ENCODE measurements around the gene IL1RL1. TPM values are rescaled to one million over a fixed set of nuclear protein-coding genes. Genes with fewer than 3 reads are reported as not detected.

IL1RL1 gene
- total RNA-seq, 1 experiment from 2014 or later = 0.15 TPM

DNA sequence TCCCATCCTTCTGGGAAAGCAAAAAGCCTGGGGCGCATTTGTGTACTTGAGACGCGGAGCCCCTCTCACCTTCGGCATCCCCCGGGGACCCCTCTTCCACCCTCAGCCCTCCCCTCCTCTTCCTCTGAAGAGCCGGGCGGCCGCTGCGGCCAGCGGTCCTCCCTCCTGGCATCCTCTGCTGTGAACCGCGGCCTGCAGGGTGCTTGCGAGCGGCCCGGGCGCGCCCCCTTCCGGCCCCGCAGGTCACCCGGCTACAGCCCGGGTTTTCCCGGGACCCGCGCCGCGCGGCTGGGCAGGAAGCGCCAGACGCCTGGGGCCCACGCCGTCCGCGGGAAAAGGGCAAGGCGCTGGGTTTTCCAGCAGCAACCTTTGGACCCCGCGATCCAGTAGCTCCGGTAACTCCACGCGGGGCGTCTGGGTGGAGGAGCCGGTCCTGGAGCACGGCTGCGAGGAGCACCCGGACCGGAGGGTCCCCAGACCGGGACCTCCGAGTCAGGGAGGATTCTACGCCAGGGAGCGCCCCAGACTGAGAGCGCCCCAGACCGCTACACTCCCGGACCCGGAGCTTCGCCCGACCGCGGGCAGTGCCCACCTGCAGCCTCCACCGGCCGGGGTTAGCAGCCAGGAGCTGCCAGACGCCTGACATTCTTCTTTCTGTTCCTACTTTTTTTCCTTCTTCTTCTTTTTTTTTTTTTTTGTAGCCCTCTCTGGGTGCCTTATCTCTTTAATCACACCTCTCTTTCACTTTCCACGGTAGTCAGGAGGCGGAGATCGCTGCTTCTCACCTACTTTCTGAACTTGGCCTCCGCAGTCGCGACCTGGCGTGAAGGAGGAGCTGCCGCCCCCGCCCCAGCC is 44.4 kb downstream of the IL1RL1 start, which contains the start of gene IL18R1:
Gene IL18R1, plus strand, starts transcription at position 271 of the 855 bp plus-strand sequence. CDS start 6,865 bp downstream, outside the sequence.
- no peaks in the 10 kb centered on the region for H3K9me3 ChIP-seq (ENCODE audit: control insufficient read depth, insufficient read depth, low read depth, low read length)
- H3K27ac ChIP-seq (ENCODE audit: low read length) = no peak within 1 kb of the TSS
- ATAC-seq (peak; percentile 100), DNase-seq (ENCODE audit: low read depth, low spot score) (no peak)
- in situ Hi-C loops (cut with HindIII; ENCODE audit: low pct_unique_long_range_greater_than_20kb, low sequenced_read_pairs) (no loop called here), intact Hi-C loops (cut with micrococcal nuclease; ENCODE audit: unreplicated experiment) (loop anchor here (5.0 kb wide), 1 partner anchor 103 kb away; no protein-coding TSS in a partner anchor)
- H3K36me3 ChIP-seq (ENCODE audit: control insufficient read depth, insufficient read depth, low read length) = no peaks in the 10 kb centered on the region
- no TSS peak for BruUV-seq (replicated peaks)
- POLR2A ChIA-PET = interaction anchor here (0.6 kb wide), 1 partner anchor 1791 kb away, joined by 3 read pairs; no protein-coding TSS in a partner anchor
- peak within 1 kb of the TSS; percentile 42 to 66 for H3K4me3 ChIP-seq (ENCODE audit: low read depth in 2 of 2, low read length in 2 of 2)
- CTCF ChIA-PET = interaction anchor here (0.7 to 0.9 kb wide), 3 partner anchors 54 to 115 kb away, joined by 4 to 8 read pairs (median 4); no protein-coding TSS in a partner anchor
- peaks cover 15% of the 10 kb centered on the region for H3K27me3 ChIP-seq (ENCODE audit: control insufficient read depth, insufficient read depth, low read length)
- TF ChIP-seq POLR2AphosphoS5 (IDR thresholded peaks at IDR 0.05; ENCODE audit: low read depth, low read length) (no peak), TCF7L2 (IDR thresholded peaks at IDR 0.05; ENCODE audit: low read depth, low read length) (no peak), SIN3A (IDR thresholded peaks at IDR 0.05; ENCODE audit: borderline replicate concordance, insufficient read depth, low read depth, low read length) (no peak)
- TF ChIP-seq, protein P1, sequence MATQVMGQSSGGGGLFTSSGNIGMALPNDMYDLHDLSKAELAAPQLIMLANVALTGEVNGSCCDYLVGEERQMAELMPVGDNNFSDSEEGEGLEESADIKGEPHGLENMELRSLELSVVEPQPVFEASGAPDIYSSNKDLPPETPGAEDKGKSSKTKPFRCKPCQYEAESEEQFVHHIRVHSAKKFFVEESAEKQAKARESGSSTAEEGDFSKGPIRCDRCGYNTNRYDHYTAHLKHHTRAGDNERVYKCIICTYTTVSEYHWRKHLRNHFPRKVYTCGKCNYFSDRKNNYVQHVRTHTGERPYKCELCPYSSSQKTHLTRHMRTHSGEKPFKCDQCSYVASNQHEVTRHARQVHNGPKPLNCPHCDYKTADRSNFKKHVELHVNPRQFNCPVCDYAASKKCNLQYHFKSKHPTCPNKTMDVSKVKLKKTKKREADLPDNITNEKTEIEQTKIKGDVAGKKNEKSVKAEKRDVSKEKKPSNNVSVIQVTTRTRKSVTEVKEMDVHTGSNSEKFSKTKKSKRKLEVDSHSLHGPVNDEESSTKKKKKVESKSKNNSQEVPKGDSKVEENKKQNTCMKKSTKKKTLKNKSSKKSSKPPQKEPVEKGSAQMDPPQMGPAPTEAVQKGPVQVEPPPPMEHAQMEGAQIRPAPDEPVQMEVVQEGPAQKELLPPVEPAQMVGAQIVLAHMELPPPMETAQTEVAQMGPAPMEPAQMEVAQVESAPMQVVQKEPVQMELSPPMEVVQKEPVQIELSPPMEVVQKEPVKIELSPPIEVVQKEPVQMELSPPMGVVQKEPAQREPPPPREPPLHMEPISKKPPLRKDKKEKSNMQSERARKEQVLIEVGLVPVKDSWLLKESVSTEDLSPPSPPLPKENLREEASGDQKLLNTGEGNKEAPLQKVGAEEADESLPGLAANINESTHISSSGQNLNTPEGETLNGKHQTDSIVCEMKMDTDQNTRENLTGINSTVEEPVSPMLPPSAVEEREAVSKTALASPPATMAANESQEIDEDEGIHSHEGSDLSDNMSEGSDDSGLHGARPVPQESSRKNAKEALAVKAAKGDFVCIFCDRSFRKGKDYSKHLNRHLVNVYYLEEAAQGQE (IDR thresholded peaks at IDR 0.05; ENCODE audit: insufficient read depth in 1 of 2, low read depth in 2 of 2, low read length in 1 of 2) = no peak
- TF ChIP-seq, protein P2, sequence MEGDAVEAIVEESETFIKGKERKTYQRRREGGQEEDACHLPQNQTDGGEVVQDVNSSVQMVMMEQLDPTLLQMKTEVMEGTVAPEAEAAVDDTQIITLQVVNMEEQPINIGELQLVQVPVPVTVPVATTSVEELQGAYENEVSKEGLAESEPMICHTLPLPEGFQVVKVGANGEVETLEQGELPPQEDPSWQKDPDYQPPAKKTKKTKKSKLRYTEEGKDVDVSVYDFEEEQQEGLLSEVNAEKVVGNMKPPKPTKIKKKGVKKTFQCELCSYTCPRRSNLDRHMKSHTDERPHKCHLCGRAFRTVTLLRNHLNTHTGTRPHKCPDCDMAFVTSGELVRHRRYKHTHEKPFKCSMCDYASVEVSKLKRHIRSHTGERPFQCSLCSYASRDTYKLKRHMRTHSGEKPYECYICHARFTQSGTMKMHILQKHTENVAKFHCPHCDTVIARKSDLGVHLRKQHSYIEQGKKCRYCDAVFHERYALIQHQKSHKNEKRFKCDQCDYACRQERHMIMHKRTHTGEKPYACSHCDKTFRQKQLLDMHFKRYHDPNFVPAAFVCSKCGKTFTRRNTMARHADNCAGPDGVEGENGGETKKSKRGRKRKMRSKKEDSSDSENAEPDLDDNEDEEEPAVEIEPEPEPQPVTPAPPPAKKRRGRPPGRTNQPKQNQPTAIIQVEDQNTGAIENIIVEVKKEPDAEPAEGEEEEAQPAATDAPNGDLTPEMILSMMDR (IDR thresholded peaks at IDR 0.05) = peak; percentile 98
- no peaks in the 10 kb centered on the region for H3K4me1 ChIP-seq (ENCODE audit: control insufficient read depth, insufficient read depth, low read length)

DNA sequence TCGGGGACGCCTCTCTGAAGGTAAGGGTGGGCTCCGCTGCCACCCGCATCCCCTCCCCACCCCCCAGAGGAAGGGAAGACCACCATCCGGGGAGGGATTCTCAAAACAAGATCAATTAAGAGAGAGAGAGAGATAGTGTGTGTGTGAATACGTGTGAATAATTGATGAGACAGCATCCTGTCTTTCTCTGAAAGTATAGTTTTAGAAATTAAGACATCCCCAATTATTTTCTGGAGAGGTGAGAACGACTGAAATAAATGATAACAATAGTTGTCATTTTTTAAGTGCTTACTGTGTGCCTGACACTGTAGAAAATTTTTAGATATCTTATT is 45.0 kb downstream of the IL1RL1 start:
- Histone ChIP-seq H3K4me1 (ENCODE audit: control insufficient read depth, insufficient read depth, low read length) (no peaks in the 10 kb centered on the region), H3K9me3 (ENCODE audit: control insufficient read depth, insufficient read depth, low read depth, low read length) (no peaks in the 10 kb centered on the region), H3K4me3 (ENCODE audit: low read depth in 2 of 2, low read length in 2 of 2) (peak overlapping the region in 1 of 2 experiments; percentile 66; a peak in 3 of 4 replicates), H3K27me3 (ENCODE audit: control insufficient read depth, insufficient read depth, low read length) (peaks cover 15% of the 10 kb centered on the region), H3K36me3 (ENCODE audit: control insufficient read depth, insufficient read depth, low read length) (no peaks in the 10 kb centered on the region), H3K27ac (ENCODE audit: low read length) (no peak overlapping the region)
- ATAC-seq = no peak
- POLR2A ChIA-PET = interaction anchor here (0.6 kb wide), 1 partner anchor 1791 kb away, joined by 3 read pairs; no protein-coding TSS in a partner anchor
- in situ Hi-C loops (cut with HindIII; ENCODE audit: low pct_unique_long_range_greater_than_20kb, low sequenced_read_pairs) = no loop called here
- CTCF ChIA-PET = interaction anchor here (0.7 to 0.9 kb wide), 3 partner anchors 54 to 116 kb away, joined by 4 to 8 read pairs (median 4); no protein-coding TSS in a partner anchor
- no peak for DNase-seq (ENCODE audit: low read depth, low spot score)
- intact Hi-C loops (cut with micrococcal nuclease; ENCODE audit: unreplicated experiment) = loop anchor here (5.0 kb wide), 1 partner anchor 104 kb away; no protein-coding TSS in a partner anchor
- TF ChIP-seq POLR2AphosphoS5 (IDR thresholded peaks at IDR 0.05; ENCODE audit: low read depth, low read length) (no peak), SIN3A (IDR thresholded peaks at IDR 0.05; ENCODE audit: borderline replicate concordance, insufficient read depth, low read depth, low read length) (no peak), TCF7L2 (IDR thresholded peaks at IDR 0.05; ENCODE audit: low read depth, low read length) (no peak)
- TF ChIP-seq, protein P1 (IDR thresholded peaks at IDR 0.05; ENCODE audit: insufficient read depth in 1 of 2, low read depth in 2 of 2, low read length in 1 of 2) = no peak
- TF ChIP-seq, protein P2 (IDR thresholded peaks at IDR 0.05) = no peak
- no TSS peak for BruUV-seq (replicated peaks)

Measured in Panc1 (cell line).